Aorta (tissue), 5 donors: ENCODE results near the gene NDFIP1. TPM values are rescaled to one million over a fixed set of nuclear protein-coding genes. Genes with fewer than 3 reads are reported as not detected.

Experiments
- ATAC-seq: fragments of 200-7000 bp; cut with Tn5 transposase; one replicate; pipeline ENCODE4 v1.9.1; 2022; ENCODE audit warnings: moderate library complexity; ENCODE audit not compliant: low FRiP score
- DNase-seq, 2 donors: peaks; one replicate each; pipeline ENCODE4 v3.0.0-alpha.2; 2020
- H3K27ac ChIP-seq, 2 donors: one replicate each; pipeline ENCODE4 v1.5.1; 2013; ENCODE audit warnings: low read length in 2 of 2, mild to moderate bottlenecking in 2 of 2, moderate library complexity in 2 of 2, control low read depth in 1 of 2, inconsistent platforms in 1 of 2, low read depth in 1 of 2
- H3K27me3 ChIP-seq, 2 donors: one replicate each; pipeline ENCODE4 v1.6.1; 2013; ENCODE audit warnings: control low read depth in 1 of 2, low read length in 1 of 2, mild to moderate bottlenecking in 1 of 2, moderate library complexity in 1 of 2; ENCODE audit not compliant: insufficient read depth in 2 of 2, control insufficient read depth in 1 of 2
- H3K36me3 ChIP-seq, 2 donors: one replicate each; pipeline ENCODE4 v1.6.1; 2013; ENCODE audit warnings: control low read depth in 1 of 2, low read length in 1 of 2, mild to moderate bottlenecking in 1 of 2; ENCODE audit not compliant: insufficient read depth in 2 of 2, control insufficient read depth in 1 of 2
- H3K4me1 ChIP-seq, 2 donors: one replicate each; pipeline ENCODE4 v1.6.1; 2013; ENCODE audit warnings: low read length in 2 of 2, control low read depth in 1 of 2, mild to moderate bottlenecking in 1 of 2, moderate library complexity in 1 of 2; ENCODE audit not compliant: insufficient read depth in 2 of 2, control insufficient read depth in 1 of 2
- H3K4me3 ChIP-seq, 2 donors: one replicate each; pipeline ENCODE4 v1.5.1; 2013; ENCODE audit warnings: low read length in 2 of 2, control low read depth in 1 of 2, mild to moderate bottlenecking in 1 of 2
- H3K9me3 ChIP-seq: one replicate; pipeline ENCODE4 v1.6.1; 2013; ENCODE audit warnings: mild to moderate bottlenecking, low read length; ENCODE audit not compliant: control insufficient read depth
- WGBS, 2 donors: extraction: QIAGEN DNeasy Blood & Tissue Kit; methylation state at CpG; one replicate each; pipeline ENCODE4 v1.1.7; 2013; 5-methylcytosine and 5-hydroxymethylcytosine counted together
- intact Hi-C, 2 donors: fragments of 100-400 bp; cut with DNase I; formaldehyde crosslinking; loops; one replicate each; pipeline versions ENCODE4 v1.14.2 to v1.15.0; 2022
- polyA plus RNA-seq, 2 donors: library from polyadenylated mRNA; stranded (reverse); fragments of 200-250 nt; gene quantifications; one replicate each; pipeline ENCODE4 v1.2.3, GENCODE V29; 2013
- total RNA-seq, 2 donors: library from RNA; stranded (reverse); fragmentation: NEBNext Ultra II Directional; extraction: Animal tissue kit (Norgen Biotek cat#: 25700); gene quantifications; one replicate each; pipeline ENCODE4 v1.2.1, GENCODE V29; 2021
- donor health status: healthy with polysubstance abuse.
- donor health status: Bipolar disorder and iron deficiency.
- donor health status: DM: no; HTN: no; CAD: no.
- donor health status: DM: no; HTN: no; CAD: no.
- donor health status: DM: yes; HTN: yes; CAD: no.

Gene NDFIP1
- total and polyA plus RNA-seq, 4 donors: 45.0 to 120 (median 78.6) TPM

GRCh38 chr5:142202282-142202681 is 93.7 kb downstream of the NDFIP1 start:
- no peak for ATAC-seq
- WGBS, 2 donors: 46 to 54% methylated on average over 1 of the region's 1 CpG
- Histone ChIP-seq H3K9me3 (no peaks in the 10 kb centered on the region), H3K36me3 (no peaks in the 10 kb centered on the region), H3K4me3 (no peak overlapping the region), H3K27ac (no peak overlapping the region), H3K27me3 (no peaks in the 10 kb centered on the region), H3K4me1 (no peaks in the 10 kb centered on the region)
- intact Hi-C loops: no loop called here
- no peak for DNase-seq

Other genes with a start within 250 kb of the NDFIP1 start
- 10 to 100 TPM; 29.4 to 41.9 TPM for gene PCDH1, start 230.4 kb upstream of the NDFIP1 start, total RNA-seq
- gene PCDH1, start 230.4 kb upstream of the NDFIP1 start, polyA plus RNA-seq: 1 to 10 TPM; 1.4 to 2.5 TPM
- 100 to 1,000 TPM in 1 of 2 donors, 10 to 100 TPM in 1; 75.5 to 100 TPM for gene DELE1, start 184.9 kb upstream of the NDFIP1 start, total RNA-seq
- gene DELE1, start 184.9 kb upstream of the NDFIP1 start, polyA plus RNA-seq: 10 to 100 TPM; 25.0 to 79.6 TPM
- 10 to 100 TPM in 1 of 2 donors, 1 to 10 TPM in 1; 8.0 to 10.3 TPM for gene PCDH12, start 150.6 kb upstream of the NDFIP1 start, total RNA-seq
- gene PCDH12, start 150.6 kb upstream of the NDFIP1 start, polyA plus RNA-seq: under 1 TPM; 0.88 to 0.95 TPM
- 10 to 100 TPM; 53.0 to 54.6 TPM for gene RNF14, start 139.7 kb upstream of the NDFIP1 start, total RNA-seq
- gene RNF14, start 139.7 kb upstream of the NDFIP1 start, polyA plus RNA-seq: 10 to 100 TPM; 44.3 to 55.0 TPM
- gene GNPDA1, start 95.8 kb upstream of the NDFIP1 start, total RNA-seq: 10 to 100 TPM; 18.7 to 21.5 TPM
- gene GNPDA1, start 95.8 kb upstream of the NDFIP1 start, polyA plus RNA-seq: 10 to 100 TPM; 13.0 to 24.0 TPM
- gene SPRY4, start 216.2 kb downstream of the NDFIP1 start, total RNA-seq: 10 to 100 TPM; 49.8 to 67.9 TPM
- 10 to 100 TPM in 1 of 2 donors, 1 to 10 TPM in 1; 8.1 to 21.5 TPM for gene SPRY4, start 216.2 kb downstream of the NDFIP1 start, polyA plus RNA-seq